DMS153 (cell line): ENCODE data around the gene SMARCB1.

Experiments
- DNase-seq: peaks from one replicate; lab custom pipeline; 2025; lab: John Stamatoyannopoulos, UW

Gene SMARCB1

DNA sequence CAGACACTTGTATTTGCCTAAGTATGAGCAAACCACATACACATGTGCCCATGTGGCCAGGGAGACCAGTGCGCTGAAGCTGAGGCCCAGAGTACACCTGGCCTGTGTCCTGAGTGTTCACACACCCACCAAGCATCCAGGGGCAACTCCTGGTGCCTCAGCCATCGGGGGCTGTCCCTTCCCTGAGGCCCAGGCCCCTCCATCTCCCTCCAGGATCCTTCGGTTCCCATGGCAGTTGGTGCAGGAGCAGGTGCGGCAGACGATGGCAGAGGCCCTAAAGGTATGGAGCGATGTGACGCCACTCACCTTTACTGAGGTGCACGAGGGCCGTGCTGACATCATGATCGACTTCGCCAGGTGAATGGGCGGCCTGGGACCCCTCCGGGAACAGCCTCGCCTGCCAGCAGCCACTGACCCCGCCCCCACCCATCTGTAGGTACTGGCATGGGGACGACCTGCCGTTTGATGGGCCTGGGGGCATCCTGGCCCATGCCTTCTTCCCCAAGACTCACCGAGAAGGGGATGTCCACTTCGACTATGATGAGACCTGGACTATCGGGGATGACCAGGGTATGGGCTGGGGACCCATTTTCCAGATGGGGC lies 6.5 kb upstream of the SMARCB1 start:
- DNase-seq: no peak

GRCh38 chr22:23781065-23781464 lies 5.7 kb upstream of the SMARCB1 start:
- DNase-seq: no peak

DNA sequence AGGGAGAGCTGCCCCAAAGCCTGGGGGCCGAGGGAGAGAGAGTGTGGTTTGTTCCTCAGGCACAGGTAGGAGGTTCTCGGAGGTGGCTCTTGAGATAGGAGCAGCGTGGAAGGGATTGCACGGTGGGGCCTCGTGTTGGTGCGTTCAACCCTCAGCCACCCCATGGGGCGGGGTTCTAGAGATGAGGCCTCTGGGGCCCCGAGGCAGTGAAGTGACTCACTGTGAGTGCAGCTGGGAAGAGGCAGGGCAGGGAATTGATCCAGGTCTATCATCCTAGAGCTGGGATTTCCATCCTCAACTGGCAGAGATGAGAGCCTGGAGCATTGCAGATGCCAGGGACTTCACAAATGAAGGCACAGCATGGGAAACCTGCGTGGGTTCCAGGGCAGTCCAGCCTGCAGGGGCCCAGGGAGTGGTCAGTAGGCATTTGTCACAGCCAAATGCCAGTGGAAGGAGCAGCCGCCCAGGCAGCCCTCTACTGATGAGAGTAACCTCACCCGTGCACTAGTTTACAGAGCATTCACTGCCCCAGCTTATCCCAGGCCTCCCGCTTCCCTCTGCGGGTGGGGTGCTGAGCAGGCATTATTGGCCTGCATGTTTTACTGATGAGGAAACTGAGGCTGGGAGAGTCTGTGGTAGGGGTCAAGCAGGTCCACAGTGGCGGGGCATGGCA lies 5.1 kb upstream of the SMARCB1 start:
- DNase-seq: no peak

- no peak for DNase-seq
Observed at GRCh38 chr22:23782252-23782651, 4.5 kb upstream of the SMARCB1 start.

DNA sequence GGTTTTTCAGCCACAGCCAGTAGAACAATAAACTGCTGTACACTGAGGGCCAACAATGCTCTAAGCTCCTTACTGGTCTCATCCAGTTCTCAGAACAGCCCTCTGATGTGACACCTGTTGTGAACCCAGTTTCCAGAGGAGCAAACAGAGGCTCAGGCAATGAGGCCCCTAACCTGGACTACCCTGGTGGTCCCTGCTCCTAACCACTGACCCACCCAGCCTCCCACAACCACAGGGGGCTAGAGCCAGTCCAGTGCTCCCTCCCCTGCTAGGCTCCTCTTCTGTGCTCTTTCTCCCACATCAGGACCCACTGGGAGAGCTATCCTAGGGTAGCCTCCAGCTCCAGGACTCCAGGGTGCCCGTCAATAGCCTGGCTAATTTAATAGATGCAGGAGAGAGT lies 4.1 kb upstream of the SMARCB1 start:
- DNase-seq: no peak

- DNase-seq: no peak
Observed at GRCh38 chr22:23783265-23784150, 3.3 kb upstream of the SMARCB1 start.

DNA sequence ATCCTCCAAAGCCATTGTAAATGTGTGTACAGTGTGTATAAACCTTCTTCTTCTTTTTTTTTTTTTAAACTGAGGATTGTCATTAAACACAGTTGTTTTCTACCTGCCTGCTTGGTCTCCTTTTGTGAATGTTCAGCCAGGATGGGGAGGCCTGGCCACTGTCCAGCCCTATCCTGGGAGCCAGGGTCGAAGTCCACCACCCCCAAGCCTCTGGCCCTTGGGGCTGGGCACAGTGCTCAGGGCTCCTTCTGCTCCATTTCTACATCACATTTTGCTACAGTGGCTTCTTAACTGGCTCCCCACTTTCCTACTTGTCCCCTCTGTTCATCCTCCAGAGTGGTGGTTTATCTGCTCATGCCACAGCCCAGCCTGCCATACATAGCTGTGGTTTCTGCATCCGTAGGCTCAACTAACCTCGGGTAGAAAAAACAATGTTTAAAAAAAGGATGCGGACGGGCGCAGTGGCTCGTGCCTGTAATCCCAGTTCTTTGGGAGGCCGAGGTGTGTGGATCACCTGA lies 2.5 kb upstream of the SMARCB1 start:
- no peak for DNase-seq

GRCh38 chr22:23786261-23786710 lies 480 bp upstream of the SMARCB1 start:
- no peak for DNase-seq

- peak; percentile 45 for DNase-seq
Observed at GRCh38 chr22:23787600-23787896, 782 bp downstream of the SMARCB1 start.

- DNase-seq: no peak
Observed at GRCh38 chr22:23787910-23788309, 1.1 kb downstream of the SMARCB1 start.

DNA sequence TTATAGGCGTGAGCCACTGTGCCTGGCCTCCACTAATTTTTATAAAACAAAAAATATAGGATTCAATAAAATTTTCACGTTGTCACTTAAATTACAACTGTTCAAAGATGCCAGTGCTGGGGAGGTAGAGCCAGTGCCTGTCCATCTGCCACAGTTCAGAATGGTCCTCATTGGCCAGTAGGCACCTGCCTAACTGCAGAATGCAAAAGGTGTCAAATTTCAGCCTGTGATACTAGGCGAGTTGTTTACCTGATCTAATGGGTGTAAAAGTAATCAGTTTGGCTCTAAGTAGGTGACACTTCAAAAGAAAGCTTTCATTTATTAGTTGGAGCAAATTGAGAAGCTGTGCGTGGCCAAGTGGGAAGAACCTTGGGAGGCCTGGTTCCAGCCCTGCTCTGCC lies 2.4 kb downstream of the SMARCB1 start:
- peak; percentile 35 for DNase-seq

DNA sequence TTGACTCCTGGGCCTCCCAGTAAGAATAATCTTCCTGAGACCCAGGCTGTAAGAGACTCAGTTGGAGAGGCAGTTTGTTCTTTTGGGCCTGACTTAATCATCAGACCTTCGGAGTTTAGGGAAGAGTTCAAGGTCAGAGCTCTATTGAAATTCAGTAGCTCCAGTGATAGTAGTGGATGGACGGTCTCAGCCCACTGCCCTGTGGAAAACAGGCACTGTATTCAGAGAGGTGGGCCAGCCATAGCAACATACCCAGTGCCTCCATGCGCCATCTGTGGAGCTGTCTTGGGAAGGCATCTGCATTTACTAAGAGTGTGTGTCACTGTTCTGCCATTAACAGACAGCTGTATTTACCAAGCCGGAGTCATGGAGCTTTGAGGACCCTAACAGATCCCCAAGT lies 2.9 kb downstream of the SMARCB1 start:
- DNase-seq: no peak

DNA sequence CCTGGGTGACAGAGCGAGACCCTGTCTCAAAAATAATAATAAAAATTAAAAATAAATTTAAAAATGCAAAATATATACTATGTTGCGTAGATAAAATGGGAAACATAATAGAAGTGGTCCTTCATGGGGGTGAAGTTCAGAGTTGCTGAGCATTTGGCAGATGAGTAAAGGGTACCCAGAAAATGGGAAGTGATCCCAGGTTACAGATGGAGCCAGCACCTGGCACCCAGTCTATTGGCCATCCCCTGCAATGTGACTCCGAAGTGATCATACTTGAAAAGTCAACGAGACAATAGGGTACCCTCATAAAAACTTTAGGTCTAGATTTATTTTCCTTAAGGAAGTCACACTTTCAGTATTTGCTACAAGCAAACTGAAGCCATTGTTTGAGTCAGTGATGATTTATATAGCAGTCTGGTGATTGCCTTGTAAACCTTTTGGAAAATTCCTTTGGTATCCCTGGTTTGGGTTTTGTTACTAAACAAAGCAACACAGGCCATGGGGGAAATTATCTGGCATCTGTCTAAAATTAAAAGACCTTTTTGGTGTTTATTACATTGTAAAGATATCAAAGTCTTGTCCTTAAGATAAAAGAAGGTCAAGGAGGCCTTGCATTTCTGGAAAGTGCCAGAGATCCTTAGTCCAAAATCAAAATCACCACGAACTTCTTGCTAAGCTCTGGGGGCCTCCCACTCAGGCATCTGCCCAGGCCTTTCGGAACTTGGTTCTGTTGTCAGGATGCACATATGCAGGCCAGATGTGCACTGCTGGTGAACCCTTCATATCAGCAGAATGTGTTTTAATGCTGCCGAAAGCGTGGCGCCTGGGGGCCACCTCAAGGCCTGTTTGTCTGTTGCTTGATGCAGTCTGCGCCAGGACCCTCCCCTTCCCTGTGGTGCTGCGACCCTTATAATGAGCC lies 4.3 kb downstream of the SMARCB1 start:
- no peak for DNase-seq

GRCh38 chr22:23791738-23792645 lies 5.2 kb downstream of the SMARCB1 start:
- DNase-seq: no peak

DNA sequence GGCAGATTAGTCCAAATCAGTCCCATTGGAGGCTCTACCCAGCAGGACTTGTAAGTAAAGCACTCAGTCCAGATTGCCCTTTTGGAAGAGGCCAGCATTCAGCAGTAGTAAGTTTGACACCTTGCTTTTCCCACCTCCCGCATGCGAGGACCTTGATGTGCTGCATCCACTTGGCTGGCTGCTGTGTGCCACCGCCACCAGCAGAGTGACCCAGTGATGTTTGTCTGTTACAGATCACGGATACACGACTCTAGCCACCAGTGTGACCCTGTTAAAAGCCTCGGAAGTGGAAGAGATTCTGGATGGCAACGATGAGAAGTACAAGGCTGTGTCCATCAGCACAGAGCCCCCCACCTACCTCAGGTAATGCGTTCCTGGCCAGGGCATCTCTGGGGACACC lies 6.6 kb downstream of the SMARCB1 start:
- DNase-seq: no peak

DNA sequence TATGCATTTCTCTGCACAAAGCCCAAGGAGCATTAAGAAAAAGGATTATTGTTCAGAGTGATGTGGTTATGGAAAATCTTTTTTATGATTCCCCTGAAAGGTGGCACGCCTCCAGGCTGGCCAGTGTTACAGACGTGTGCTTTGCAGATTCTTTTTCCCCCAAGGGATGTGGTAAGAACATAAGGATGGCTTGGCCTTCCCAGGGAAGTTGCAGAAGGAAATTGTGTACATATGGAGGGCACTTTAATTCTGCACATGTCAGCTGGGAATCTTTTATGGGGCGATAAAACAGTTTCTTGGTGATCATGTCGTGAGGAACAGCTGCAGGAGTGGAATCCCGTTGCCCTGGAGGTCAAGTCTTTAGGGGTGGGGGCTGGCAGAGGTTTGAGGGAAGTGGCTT lies 9.7 kb downstream of the SMARCB1 start:
- DNase-seq: no peak

GRCh38 chr22:23800297-23801237 lies 13.8 kb downstream of the SMARCB1 start:
- no peak for DNase-seq

DNA sequence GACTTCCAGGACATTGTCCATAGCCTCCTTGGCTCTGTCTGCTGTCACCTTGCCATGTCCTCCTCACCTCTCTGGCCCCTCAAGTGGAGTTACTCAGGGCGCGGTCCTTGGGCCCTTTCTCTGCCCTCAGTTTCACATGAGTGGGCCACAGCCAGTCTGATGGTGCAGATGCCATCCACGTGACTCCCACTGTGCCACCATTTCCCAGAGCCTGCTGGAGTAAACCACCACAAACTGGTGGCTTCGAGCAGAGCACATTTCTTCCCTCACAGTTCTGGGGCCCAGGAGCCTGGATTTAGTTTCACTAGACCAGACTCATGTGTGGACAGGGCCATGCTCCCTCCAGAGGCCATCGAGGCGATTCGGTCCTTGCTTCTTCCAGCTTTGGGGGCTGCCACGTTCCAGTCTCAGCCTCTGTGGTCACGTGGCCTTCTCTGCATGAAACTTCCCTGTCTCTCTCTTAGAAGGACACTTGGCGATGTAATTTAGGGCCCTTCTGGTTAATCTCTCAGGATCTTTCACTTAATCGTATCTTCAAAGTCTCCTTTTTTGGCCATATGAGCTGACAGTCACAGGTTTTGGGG lies 14.6 kb downstream of the SMARCB1 start:
- DNase-seq: no peak

- no peak for DNase-seq
Observed at GRCh38 chr22:23801886-23802377, 15.2 kb downstream of the SMARCB1 start.
